K562 (cell line): ENCODE results near the gene LEAP2. TPM values are rescaled to one million over a fixed set of nuclear protein-coding genes. Genes with fewer than 3 reads are reported as not detected.

Source experiments
- CHD1 ChIP-seq: fragments of 200-600 bp; sonication (generic); IDR thresholded peaks from one replicate; pipeline ENCODE4 v1.6.1; 2012; ENCODE audit warnings: mild to moderate bottlenecking, moderate library complexity, low read length, inconsistent platforms
- CREB3L1 ChIP-seq: fragments of 450-650 bp; IDR thresholded peaks from 2 replicates; pipeline ENCODE4 v1.6.1; 2014; ENCODE audit warnings: low read depth, mild to moderate bottlenecking, moderate library complexity, borderline replicate concordance
- ETS2 ChIP-seq: IDR thresholded peaks from 2 replicates; pipeline ENCODE4 v1.6.1; 2016; ENCODE audit warnings: borderline replicate concordance, missing genetic modification characterization, mild to moderate bottlenecking, moderate library complexity, missing compliant biosample characterization; ENCODE audit not compliant: poor library complexity, severe bottlenecking
- NFE2L1 ChIP-seq: fragments of 450-650 bp; IDR thresholded peaks from 2 replicates; pipeline ENCODE4 v1.6.1; 2016; ENCODE audit warnings: missing genetic modification characterization, low read depth, mild to moderate bottlenecking, missing compliant biosample characterization, moderate library complexity, borderline replicate concordance
- PML ChIP-seq: IDR thresholded peaks from 2 replicates; pipeline ENCODE4 v1.6.1; 2012; ENCODE audit warnings: low read length, inconsistent platforms
- POLR3A ChIP-seq: IDR thresholded peaks from 2 replicates; pipeline ENCODE4 v1.6.1; 2011; ENCODE audit warnings: borderline replicate concordance, mild to moderate bottlenecking, moderate library complexity; ENCODE audit not compliant: insufficient read length, insufficient read depth; ENCODE audit errors: extremely low read depth
- PTTG1 ChIP-seq: fragments of 450-650 bp; IDR thresholded peaks from 2 replicates; pipeline ENCODE4 v1.6.1; 2016; ENCODE audit warnings: low read depth, mild to moderate bottlenecking, missing genetic modification characterization, missing compliant biosample characterization
- SIRT6 ChIP-seq: IDR thresholded peaks from one replicate; pipeline ENCODE4 v1.6.1; 2012; ENCODE audit warnings: low read depth, mild to moderate bottlenecking, control low read depth, inconsistent platforms, low read length, moderate library complexity
- XRCC5 ChIP-seq: fragments of 200-400 bp; formaldehyde crosslinking; IDR thresholded peaks from 2 replicates; pipeline ENCODE4 v1.6.1; 2017; ENCODE audit warnings: low read depth, mild to moderate bottlenecking, low read length
- ZBTB49 ChIP-seq: sonication (generic); formaldehyde crosslinking; IDR thresholded peaks from 2 replicates; pipeline ENCODE4 v1.8.0; 2022; ENCODE audit warnings: missing genetic modification reagents, mild to moderate bottlenecking, borderline replicate concordance
- ZNF121 ChIP-seq: sonication (generic); formaldehyde crosslinking; conservative IDR thresholded peaks from 2 replicates; pipeline ENCODE4 v1.8.0; 2022; ENCODE audit warnings: missing genetic modification reagents
- ZNF551 ChIP-seq: fragments of 250-450 bp; sonication (Bioruptor Pico); IDR thresholded peaks from 2 replicates; pipeline ENCODE4 v1.5.0; 2021; ENCODE audit warnings: mild to moderate bottlenecking, moderate library complexity
- ZNF77 ChIP-seq: fragments of 250-450 bp; sonication (Bioruptor Pico); IDR thresholded peaks from 2 replicates; pipeline ENCODE4 v1.5.0; 2020
- polyA plus RNA-seq, 8 experiments: library from polyadenylated mRNA; depleted of rRNA in 4 of 8; stranded (reverse) in 5 of 8; unstranded in 3 of 8; fragments of >200 nt; fragmentation: Nextera tagmentation in 2 of 8; fragmentation: Illumina TruSeq in 1 of 8; extraction: Ambion mirVana in 2 of 8; extraction: Trizol in 1 of 8; gene quantifications; 2 replicates each; pipeline versions ENCODE4 v1.2.1 to v1.2.3, GENCODE V29; 2011 to 2014; ENCODE audit warnings: inconsistent platforms in 1 of 8, missing spikeins in 1 of 8
- total RNA-seq, 7 experiments: library from RNA; depleted of rRNA in 6 of 7; stranded (reverse); fragments of >200 nt in 6 of 7; fragmentation: Illumina TruSeq in 2 of 7; extraction: Trizol in 2 of 7; gene quantifications; 2 replicates each; pipeline versions ENCODE4 v1.2.1 to v1.2.3, GENCODE V29; 2011 to 2021; ENCODE audit warnings: low replicate concordance in 1 of 7
- TF ChIP-seq, protein P1 (sequence below): fragments of 200-800 bp; sonication (Bioruptor generic); IDR thresholded peaks from 2 replicates; pipeline ENCODE4 v1.6.1; 2016; ENCODE audit warnings: missing genetic modification characterization, missing compliant biosample characterization
- TF ChIP-seq, protein P2 (sequence below): fragments of 250-450 bp; sonication (Bioruptor Pico); IDR thresholded peaks from 2 replicates; pipeline ENCODE4 v1.4.0; 2020

Gene LEAP2
- total and polyA plus RNA-seq, 9 of the 15 experiments (the other 6 are each of a cell fraction or from before 2014, with no cell fraction given) = 1.1 to 5.6 (median 2.5) TPM

DNA sequence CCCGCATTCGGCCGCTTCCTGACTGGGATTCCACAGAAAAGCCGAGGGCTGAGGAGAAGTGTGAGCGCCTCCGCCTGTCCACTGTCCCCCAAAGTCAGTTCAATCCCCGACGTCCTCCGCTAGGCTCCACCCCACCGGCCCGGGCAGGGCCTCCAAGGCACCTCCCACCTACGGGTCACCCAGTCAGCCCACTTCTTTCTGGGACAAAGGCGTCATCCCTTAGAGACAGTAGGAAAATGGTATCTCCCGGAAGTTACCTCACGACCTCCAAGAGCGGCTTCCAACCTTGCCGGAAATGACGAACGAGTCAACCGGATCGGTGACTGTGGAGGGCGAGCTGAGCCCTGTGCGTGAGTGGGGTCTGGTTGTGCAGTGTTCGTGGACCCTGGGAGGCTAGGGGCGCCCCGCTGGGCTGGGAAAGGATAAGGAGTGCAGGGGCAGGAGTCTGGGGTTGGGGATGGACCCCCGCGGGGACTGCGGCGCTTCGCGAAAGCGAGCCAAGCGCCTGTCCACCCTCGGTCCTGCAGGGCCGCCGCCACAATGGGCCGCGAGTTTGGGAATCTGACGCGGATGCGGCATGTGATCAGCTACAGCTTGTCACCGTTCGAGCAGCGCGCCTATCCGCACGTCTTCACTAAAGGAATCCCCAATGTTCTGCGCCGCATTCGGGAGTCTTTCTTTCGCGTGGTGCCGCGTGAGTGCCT, 7.0 kb upstream of the LEAP2 start, which contains the start of the genes GDF9 and UQCRQ (continued):
- TF ChIP-seq, protein P1, sequence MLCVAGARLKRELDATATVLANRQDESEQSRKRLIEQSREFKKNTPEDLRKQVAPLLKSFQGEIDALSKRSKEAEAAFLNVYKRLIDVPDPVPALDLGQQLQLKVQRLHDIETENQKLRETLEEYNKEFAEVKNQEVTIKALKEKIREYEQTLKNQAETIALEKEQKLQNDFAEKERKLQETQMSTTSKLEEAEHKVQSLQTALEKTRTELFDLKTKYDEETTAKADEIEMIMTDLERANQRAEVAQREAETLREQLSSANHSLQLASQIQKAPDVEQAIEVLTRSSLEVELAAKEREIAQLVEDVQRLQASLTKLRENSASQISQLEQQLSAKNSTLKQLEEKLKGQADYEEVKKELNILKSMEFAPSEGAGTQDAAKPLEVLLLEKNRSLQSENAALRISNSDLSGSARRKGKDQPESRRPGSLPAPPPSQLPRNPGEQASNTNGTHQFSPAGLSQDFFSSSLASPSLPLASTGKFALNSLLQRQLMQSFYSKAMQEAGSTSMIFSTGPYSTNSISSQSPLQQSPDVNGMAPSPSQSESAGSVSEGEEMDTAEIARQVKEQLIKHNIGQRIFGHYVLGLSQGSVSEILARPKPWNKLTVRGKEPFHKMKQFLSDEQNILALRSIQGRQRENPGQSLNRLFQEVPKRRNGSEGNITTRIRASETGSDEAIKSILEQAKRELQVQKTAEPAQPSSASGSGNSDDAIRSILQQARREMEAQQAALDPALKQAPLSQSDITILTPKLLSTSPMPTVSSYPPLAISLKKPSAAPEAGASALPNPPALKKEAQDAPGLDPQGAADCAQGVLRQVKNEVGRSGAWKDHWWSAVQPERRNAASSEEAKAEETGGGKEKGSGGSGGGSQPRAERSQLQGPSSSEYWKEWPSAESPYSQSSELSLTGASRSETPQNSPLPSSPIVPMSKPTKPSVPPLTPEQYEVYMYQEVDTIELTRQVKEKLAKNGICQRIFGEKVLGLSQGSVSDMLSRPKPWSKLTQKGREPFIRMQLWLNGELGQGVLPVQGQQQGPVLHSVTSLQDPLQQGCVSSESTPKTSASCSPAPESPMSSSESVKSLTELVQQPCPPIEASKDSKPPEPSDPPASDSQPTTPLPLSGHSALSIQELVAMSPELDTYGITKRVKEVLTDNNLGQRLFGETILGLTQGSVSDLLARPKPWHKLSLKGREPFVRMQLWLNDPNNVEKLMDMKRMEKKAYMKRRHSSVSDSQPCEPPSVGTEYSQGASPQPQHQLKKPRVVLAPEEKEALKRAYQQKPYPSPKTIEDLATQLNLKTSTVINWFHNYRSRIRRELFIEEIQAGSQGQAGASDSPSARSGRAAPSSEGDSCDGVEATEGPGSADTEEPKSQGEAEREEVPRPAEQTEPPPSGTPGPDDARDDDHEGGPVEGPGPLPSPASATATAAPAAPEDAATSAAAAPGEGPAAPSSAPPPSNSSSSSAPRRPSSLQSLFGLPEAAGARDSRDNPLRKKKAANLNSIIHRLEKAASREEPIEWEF (CRISPR knock-in tag) = no peak
- TF ChIP-seq XRCC5 (peak; percentile 62; the same call in 1 of the 2 replicates), PTTG1 (tag) (no peak), ZBTB49 (CRISPR knock-in tag) (no peak), CREB3L1 (0 out of 2 replicates have a peak, but pooled peaks have one; percentile 23), NFE2L1 (tag) (no peak), ZNF77 (no peak), CHD1 (peak; percentile 57), ETS2 (no peak), ZNF121 (CRISPR knock-in tag) (no peak), ZNF551 (CRISPR knock-in tag) (no peak), SIRT6 (no peak), POLR3A (no peak), PML (peak; percentile 93)
- TF ChIP-seq, protein P2, sequence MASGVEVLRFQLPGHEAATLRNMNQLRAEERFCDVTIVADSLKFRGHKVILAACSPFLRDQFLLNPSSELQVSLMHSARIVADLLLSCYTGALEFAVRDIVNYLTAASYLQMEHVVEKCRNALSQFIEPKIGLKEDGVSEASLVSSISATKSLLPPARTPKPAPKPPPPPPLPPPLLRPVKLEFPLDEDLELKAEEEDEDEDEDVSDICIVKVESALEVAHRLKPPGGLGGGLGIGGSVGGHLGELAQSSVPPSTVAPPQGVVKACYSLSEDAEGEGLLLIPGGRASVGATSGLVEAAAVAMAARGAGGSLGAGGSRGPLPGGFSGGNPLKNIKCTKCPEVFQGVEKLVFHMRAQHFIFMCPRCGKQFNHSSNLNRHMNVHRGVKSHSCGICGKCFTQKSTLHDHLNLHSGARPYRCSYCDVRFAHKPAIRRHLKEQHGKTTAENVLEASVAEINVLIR (CRISPR knock-in tag) = peak; percentile 84
